Left ventricle myocardium inferior (tissue), 1 donor: ENCODE results near the gene NLRP12. TPM values are rescaled to one million over a fixed set of nuclear protein-coding genes. Genes with fewer than 3 reads are reported as not detected.
A peak's percentile ranks its signal among the peaks of the same experiment; 100 is the strongest.

ENCODE experiments used
- DNase-seq: peaks from one replicate; pipeline ENCODE4 v3.0.0-alpha.2; 2020
- H3K27ac ChIP-seq: fragments of 200-600 bp; replicated peaks from 2 replicates; pipeline ENCODE4 v1.8.0; 2021
- H3K27me3 ChIP-seq: fragments of 200-600 bp; 2 replicates; pipeline ENCODE4 v1.8.0; 2021; ENCODE audit warnings: low read depth
- H3K36me3 ChIP-seq: fragments of 200-600 bp; 2 replicates; pipeline ENCODE4 v1.8.0; 2021
- H3K4me1 ChIP-seq: fragments of 200-600 bp; 2 replicates; pipeline ENCODE4 v1.8.0; 2021
- H3K4me3 ChIP-seq: fragments of 200-600 bp; 2 replicates; pipeline ENCODE4 v1.8.0; 2021; ENCODE audit warnings: mild to moderate bottlenecking, moderate library complexity
- H3K9me3 ChIP-seq: fragments of 200-600 bp; replicated peaks from 2 replicates; pipeline ENCODE4 v1.8.0; 2021
- CTCF ChIP-seq: fragments of 200-600 bp; IDR thresholded peaks from 2 replicates; pipeline ENCODE4 v1.8.0; 2021; ENCODE audit warnings: antibody characterized with exemption, mild to moderate bottlenecking, borderline replicate concordance
- intact Hi-C: fragments of 100-400 bp; cut with micrococcal nuclease; formaldehyde crosslinking; loops from one replicate; pipeline ENCODE4 v1.11.0; 2022
- total RNA-seq: library from RNA; stranded (reverse); fragmentation: NEBNext Ultra II Directional; extraction: Animal tissue kit (Norgen Biotek cat#: 25700); gene quantifications from one replicate; pipeline ENCODE4 v1.2.1, GENCODE V29; 2021
- donor health status: DM: no; HTN: yes; CAD: no; lungs with severe emphysema.

NLRP12 gene
- total RNA-seq, 1 donor from 2014 or later, result 0.22 TPM

- intact Hi-C loops, result no loop called here
- no peaks in the 10 kb centered on the region for H3K9me3 ChIP-seq
- peak; percentile 59 for TF ChIP-seq CTCF
- DNase-seq, result peak; percentile 92
- peak overlapping the region; percentile 94 for H3K27ac ChIP-seq
- H3K4me1 ChIP-seq, result peaks cover 80% of the 10 kb centered on the region
- peaks cover 27% of the 10 kb centered on the region for H3K36me3 ChIP-seq
- H3K27me3 ChIP-seq, result no peaks in the 10 kb centered on the region
- peak overlapping the region; percentile 82 for H3K4me3 ChIP-seq
Measured at GRCh38 chr19:53868892-53869804, 45.0 kb upstream of the NLRP12 start.

GRCh38 chr19:53868091-53868891, 44.2 kb upstream of the NLRP12 start:
- Histone ChIP-seq H3K27ac (peak overlapping the region; percentile 94), H3K4me3 (peak overlapping the region; percentile 82), H3K4me1 (peaks cover 73% of the 10 kb centered on the region), H3K36me3 (peaks cover 18% of the 10 kb centered on the region), H3K27me3 (no peaks in the 10 kb centered on the region), H3K9me3 (no peaks in the 10 kb centered on the region)
- no peak for TF ChIP-seq CTCF
- peak; percentile 64 for DNase-seq
- intact Hi-C loops, result no loop called here

- Histone ChIP-seq H3K27me3 (no peaks in the 10 kb centered on the region), H3K4me3 (peak within 1 kb of the TSS; percentile 82), H3K36me3 (peaks cover 10% of the 10 kb centered on the region), H3K4me1 (peaks cover 66% of the 10 kb centered on the region), H3K27ac (peak within 1 kb of the TSS; percentile 94), H3K9me3 (no peaks in the 10 kb centered on the region)
- intact Hi-C loops, result no loop called here
- no peak for TF ChIP-seq CTCF
- DNase-seq, result peak; percentile 99
Measured at GRCh38 chr19:53867225-53868090, 43.3 kb upstream of the NLRP12 start, which contains the start of gene MYADM. TSS of gene MYADM (plus strand) at chr19:53867883. CDS start at chr19:53873530, 5,647 bp downstream.

GRCh38 chr19:53866865-53867224, 42.7 kb upstream of the NLRP12 start:
- Histone ChIP-seq H3K36me3 (peaks cover 6% of the 10 kb centered on the region), H3K4me1 (peaks cover 60% of the 10 kb centered on the region), H3K27ac (peak overlapping the region; percentile 94), H3K4me3 (peak overlapping the region; percentile 82), H3K9me3 (no peaks in the 10 kb centered on the region), H3K27me3 (no peaks in the 10 kb centered on the region)
- DNase-seq, result peak; percentile 20
- intact Hi-C loops, result no loop called here
- no peak for TF ChIP-seq CTCF
